ENCODE data around the gene NKD1.

The NKD1 gene

DNA sequence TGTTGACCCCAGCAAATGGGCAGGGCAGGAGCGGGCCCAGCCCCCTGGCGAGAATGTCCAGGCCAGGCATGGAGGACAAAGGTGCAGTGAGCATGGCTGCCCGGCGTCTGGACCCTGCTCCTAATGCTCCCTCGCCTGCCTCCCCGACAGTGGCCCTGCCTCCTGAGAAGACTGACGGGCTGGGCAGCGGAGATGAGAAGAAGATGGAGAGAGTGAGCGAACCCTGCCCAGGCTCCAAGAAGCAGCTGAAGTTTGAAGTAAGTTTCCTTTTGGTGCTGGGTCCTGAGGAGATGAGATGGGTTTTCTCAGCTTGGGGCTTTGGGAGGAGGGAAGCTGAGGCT lies 73.2 kb downstream of the NKD1 start:
- DNase-seq (ENCODE audit: extremely low read depth, low read depth) = no peak
- TF ChIP-seq, protein P1, sequence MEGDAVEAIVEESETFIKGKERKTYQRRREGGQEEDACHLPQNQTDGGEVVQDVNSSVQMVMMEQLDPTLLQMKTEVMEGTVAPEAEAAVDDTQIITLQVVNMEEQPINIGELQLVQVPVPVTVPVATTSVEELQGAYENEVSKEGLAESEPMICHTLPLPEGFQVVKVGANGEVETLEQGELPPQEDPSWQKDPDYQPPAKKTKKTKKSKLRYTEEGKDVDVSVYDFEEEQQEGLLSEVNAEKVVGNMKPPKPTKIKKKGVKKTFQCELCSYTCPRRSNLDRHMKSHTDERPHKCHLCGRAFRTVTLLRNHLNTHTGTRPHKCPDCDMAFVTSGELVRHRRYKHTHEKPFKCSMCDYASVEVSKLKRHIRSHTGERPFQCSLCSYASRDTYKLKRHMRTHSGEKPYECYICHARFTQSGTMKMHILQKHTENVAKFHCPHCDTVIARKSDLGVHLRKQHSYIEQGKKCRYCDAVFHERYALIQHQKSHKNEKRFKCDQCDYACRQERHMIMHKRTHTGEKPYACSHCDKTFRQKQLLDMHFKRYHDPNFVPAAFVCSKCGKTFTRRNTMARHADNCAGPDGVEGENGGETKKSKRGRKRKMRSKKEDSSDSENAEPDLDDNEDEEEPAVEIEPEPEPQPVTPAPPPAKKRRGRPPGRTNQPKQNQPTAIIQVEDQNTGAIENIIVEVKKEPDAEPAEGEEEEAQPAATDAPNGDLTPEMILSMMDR (IDR thresholded peaks at IDR 0.05; ENCODE audit: low read depth, low read length) = no peak

DNA sequence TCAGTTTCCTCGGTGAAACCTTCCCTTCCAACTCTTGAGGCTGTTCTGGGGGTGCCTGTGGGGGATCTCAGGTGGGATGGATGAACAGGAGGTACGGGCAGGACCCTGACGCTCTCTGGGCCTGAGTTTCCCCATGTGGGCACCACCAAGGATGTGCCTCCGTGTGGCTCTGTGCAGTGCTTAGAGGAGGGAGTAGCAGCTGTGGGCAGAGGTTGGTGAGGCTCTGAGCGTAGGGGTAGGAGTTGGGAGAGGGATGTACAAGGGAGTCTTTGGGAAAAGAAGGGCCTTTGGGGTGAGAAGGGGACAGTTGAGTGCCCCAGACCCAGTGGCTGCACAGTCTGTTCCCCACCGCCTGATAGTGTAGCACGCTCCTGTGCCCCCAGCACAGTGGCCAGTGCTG lies 73.8 kb downstream of the NKD1 start:
- TF ChIP-seq, protein P1 (IDR thresholded peaks at IDR 0.05; ENCODE audit: low read depth, low read length) = no peak
- DNase-seq (ENCODE audit: extremely low read depth, low read depth) = no peak

DNA sequence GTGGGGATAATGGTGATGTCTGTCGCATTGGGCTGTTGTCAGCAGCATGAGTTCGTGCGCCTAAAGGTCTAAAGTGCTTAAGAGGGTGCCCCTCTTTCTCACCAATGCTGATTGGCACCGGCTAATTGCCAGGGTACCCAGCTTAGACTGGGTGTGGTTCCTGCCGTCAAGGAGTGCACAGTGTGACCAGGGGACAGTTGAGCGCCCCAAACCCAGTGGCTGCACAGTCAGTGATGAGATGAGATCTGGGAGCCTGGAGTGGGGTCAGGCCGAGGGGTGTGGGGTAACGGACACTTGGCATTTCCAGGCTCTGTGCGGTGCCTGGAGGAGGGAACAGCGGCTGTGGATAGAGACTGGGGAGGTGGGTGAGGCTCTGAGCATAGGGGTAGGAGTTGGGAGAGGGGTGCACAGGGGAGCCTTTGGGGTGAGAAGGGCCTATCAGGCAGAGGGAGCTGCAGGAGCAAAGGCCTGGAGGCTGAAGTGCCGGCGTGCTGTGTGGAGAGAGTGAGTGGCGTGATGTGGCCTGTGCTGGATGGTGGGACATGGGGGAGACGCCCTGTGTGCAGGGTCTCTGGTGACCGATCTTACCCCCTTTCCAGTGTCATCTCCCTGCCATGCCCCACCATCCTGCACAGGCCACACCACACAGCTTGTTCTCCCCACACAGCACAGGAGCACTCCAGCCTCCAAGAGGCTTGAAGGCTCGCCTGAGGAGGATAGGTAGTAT lies 74.6 kb downstream of the NKD1 start:
- TF ChIP-seq, protein P1 (IDR thresholded peaks at IDR 0.05; ENCODE audit: low read depth, low read length) = no peak
- DNase-seq (ENCODE audit: extremely low read depth, low read depth) = no peak

GRCh38 chr16:50624449-50624970 lies 76.3 kb downstream of the NKD1 start:
- TF ChIP-seq, protein P1 (IDR thresholded peaks at IDR 0.05; ENCODE audit: low read depth, low read length) = no peak
- DNase-seq (ENCODE audit: extremely low read depth, low read depth) = no peak

DNA sequence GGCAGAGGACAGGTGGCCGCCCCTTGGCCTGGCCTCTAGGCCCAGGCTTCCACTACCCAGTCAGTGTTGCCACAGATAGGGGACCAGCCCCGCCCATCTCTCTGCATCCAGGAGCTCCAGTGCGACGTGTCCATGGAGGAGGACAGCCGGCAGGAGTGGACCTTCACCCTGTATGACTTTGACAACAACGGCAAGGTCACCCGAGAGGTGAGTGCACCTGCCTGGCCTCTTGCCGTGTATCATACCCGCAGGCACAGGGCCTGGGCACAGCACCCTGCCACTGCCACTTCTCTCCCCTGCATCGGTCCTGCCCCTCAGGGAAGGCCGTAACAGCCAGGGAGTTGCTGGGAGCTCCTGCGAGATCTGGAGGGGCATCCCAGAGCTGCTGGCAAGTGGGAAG lies 77.2 kb downstream of the NKD1 start:
- no peak for DNase-seq (ENCODE audit: extremely low read depth, low read depth)
- TF ChIP-seq, protein P1 (IDR thresholded peaks at IDR 0.05; ENCODE audit: low read depth, low read length) = no peak

DNA sequence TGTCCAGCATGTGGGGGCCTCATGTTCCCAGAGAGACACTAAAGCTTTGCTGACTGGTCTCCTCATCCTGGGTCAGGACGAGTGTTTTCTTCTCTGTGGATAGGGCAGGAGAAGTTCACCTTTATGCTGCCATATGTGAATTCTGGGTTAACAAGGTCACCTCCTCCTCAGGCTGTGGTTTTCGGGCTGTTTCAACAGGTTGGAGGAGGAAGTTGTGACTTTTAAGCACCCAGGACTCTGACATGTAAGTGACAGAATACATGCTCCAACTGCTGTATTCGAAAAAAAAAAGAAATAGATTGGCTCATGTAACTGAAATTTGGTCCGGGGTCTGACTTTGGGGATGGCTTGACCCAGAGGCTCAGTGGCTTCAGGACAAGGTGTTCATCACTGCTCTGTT lies 78.7 kb downstream of the NKD1 start:
- DNase-seq (ENCODE audit: extremely low read depth, low read depth) = no peak
- TF ChIP-seq, protein P1 (IDR thresholded peaks at IDR 0.05; ENCODE audit: low read depth, low read length) = no peak

GRCh38 chr16:50627419-50627818 lies 79.2 kb downstream of the NKD1 start:
- TF ChIP-seq, protein P1 (IDR thresholded peaks at IDR 0.05; ENCODE audit: low read depth, low read length) = peak; percentile 41
- no peak for DNase-seq (ENCODE audit: extremely low read depth, low read depth)
